GM12891 (cell line): ENCODE measurements around the gene DLX4. TPM values are rescaled to one million over a fixed set of nuclear protein-coding genes. Genes with fewer than 3 reads are reported as not detected.

ENCODE experiments used
- DNase-seq: peaks from one replicate; pipeline ENCODE4 v3.0.0; 2011; ENCODE audit warnings: low spot score; ENCODE audit not compliant: insufficient read length
- FAIRE-seq: peaks from 2 replicates; lab custom pipeline; 2011; peaks lifted over from hg19 to GRCh38; lab: Jason Lieb, UNC
- PAX5 ChIP-seq: IDR thresholded peaks from 2 replicates; pipeline ENCODE4 v1.6.1; 2011; ENCODE audit warnings: low read length, moderate library complexity, mild to moderate bottlenecking; ENCODE audit not compliant: insufficient read depth, severe bottlenecking
- POLR2A ChIP-seq: IDR thresholded peaks from 2 replicates; pipeline ENCODE4 v1.6.1; 2011; ENCODE audit warnings: low read depth, low read length, control low read depth
- POLR2AphosphoS5 ChIP-seq: IDR thresholded peaks from 2 replicates; pipeline ENCODE4 v1.6.1; 2011; ENCODE audit warnings: low read depth, low read length, control low read depth
- POU2F2 ChIP-seq: IDR thresholded peaks from 2 replicates; pipeline ENCODE4 v1.6.1; 2011; ENCODE audit warnings: low read depth, mild to moderate bottlenecking, control low read depth, low read length, moderate library complexity
- SPI1 ChIP-seq: IDR thresholded peaks from 2 replicates; pipeline ENCODE4 v1.6.1; 2011; ENCODE audit warnings: low read depth, low read length, control low read depth
- TAF1 ChIP-seq: IDR thresholded peaks from 2 replicates; pipeline ENCODE4 v1.6.1; 2011; ENCODE audit warnings: low read depth, low read length, control low read depth
- polyA plus RNA-seq: library from polyadenylated mRNA; unstranded; fragments of >200 nt; gene quantifications from one replicate; pipeline ENCODE4 v1.2.1, GENCODE V29; 2012; ENCODE audit warnings: low read depth, missing spikeins, inconsistent platforms; ENCODE audit not compliant: missing spikeins

The DLX4 gene
- 0.21 TPM for polyA plus RNA-seq

GRCh38 chr17:49969134-49969759, at the start of gene DLX4:
Gene DLX4, plus strand, starts transcription at chr17:49969190. Its CDS starts 279 bp downstream, at chr17:49969469.
- no peak for FAIRE-seq
- TF ChIP-seq SPI1 (no peak), POU2F2 (no peak), POLR2A (no peak), TAF1 (no peak), PAX5 (no peak), POLR2AphosphoS5 (no peak)
- no peak for DNase-seq

- no peak for DNase-seq
- FAIRE-seq: no peak
- no peak for TF ChIP-seq TAF1
- TF ChIP-seq POLR2A: no peak
- TF ChIP-seq PAX5: no peak
Measured at GRCh38 chr17:49920030-49920769, 48.8 kb upstream of the DLX4 start.

- TF ChIP-seq TAF1: no peak
- no peak for FAIRE-seq
- DNase-seq: no peak
Measured at GRCh38 chr17:49922095-49922494, 46.9 kb upstream of the DLX4 start.

- TF ChIP-seq POU2F2 (no peak), TAF1 (no peak), POLR2AphosphoS5 (no peak), SPI1 (no peak), PAX5 (no peak), POLR2A (no peak)
- FAIRE-seq (no peak), DNase-seq (no peak)
Measured at GRCh38 chr17:49924116-49924515, 44.9 kb upstream of the DLX4 start.

GRCh38 chr17:49924589-49924988, 44.4 kb upstream of the DLX4 start:
- FAIRE-seq (no peak), DNase-seq (no peak)
- TF ChIP-seq SPI1: no peak
- no peak for TF ChIP-seq POLR2AphosphoS5
- TF ChIP-seq PAX5: no peak
- TF ChIP-seq TAF1: no peak
- no peak for TF ChIP-seq POU2F2
- no peak for TF ChIP-seq POLR2A

- TF ChIP-seq TAF1 (no peak), SPI1 (no peak), PAX5 (no peak), POU2F2 (no peak), POLR2AphosphoS5 (no peak), POLR2A (no peak)
- FAIRE-seq (no peak), DNase-seq (no peak)
Measured at GRCh38 chr17:49925921-49926320, 43.1 kb upstream of the DLX4 start.

GRCh38 chr17:49926886-49927285, 42.1 kb upstream of the DLX4 start:
- no peak for FAIRE-seq
- no peak for TF ChIP-seq SPI1
- no peak for TF ChIP-seq TAF1
- no peak for TF ChIP-seq PAX5
- TF ChIP-seq POLR2A: no peak
- no peak for TF ChIP-seq POLR2AphosphoS5
- TF ChIP-seq POU2F2: no peak
- DNase-seq: no peak

- no peak for FAIRE-seq
- no peak for DNase-seq
- TF ChIP-seq PAX5: no peak
- no peak for TF ChIP-seq POLR2A
- TF ChIP-seq SPI1: no peak
- TF ChIP-seq POU2F2: no peak
- TF ChIP-seq TAF1: no peak
- no peak for TF ChIP-seq POLR2AphosphoS5
Measured at GRCh38 chr17:49928126-49928800, 40.7 kb upstream of the DLX4 start.

- FAIRE-seq: no peak
- no peak for TF ChIP-seq SPI1
- no peak for TF ChIP-seq POLR2AphosphoS5
- TF ChIP-seq PAX5: no peak
- TF ChIP-seq TAF1: no peak
- TF ChIP-seq POU2F2: no peak
- no peak for TF ChIP-seq POLR2A
Measured at GRCh38 chr17:49928837-49929475, 40.0 kb upstream of the DLX4 start.

GRCh38 chr17:49930880-49931279, 38.1 kb upstream of the DLX4 start:
- no peak for TF ChIP-seq SPI1
- TF ChIP-seq POLR2A: no peak
- TF ChIP-seq POLR2AphosphoS5: no peak
- TF ChIP-seq POU2F2: no peak
- TF ChIP-seq TAF1: no peak
- no peak for TF ChIP-seq PAX5
- FAIRE-seq (no peak), DNase-seq (no peak)

More at GRCh38 chr17:49928837-49929475, 40.0 kb upstream of the DLX4 start:
- DNase-seq: no peak
